Erythroblast (primary cell): Measurements from ENCODE around the gene CFAP20.
A peak's percentile ranks its signal among the peaks of the same experiment; 100 is the strongest.

Source experiments
- DNase-seq, 2 experiments: peaks; one replicate each; lab custom pipeline; 2025; lab: John Stamatoyannopoulos, UW
- GATA1 ChIP-seq: IDR thresholded peaks from 2 replicates; pipeline ENCODE4 v1.6.1; 2011; ENCODE audit warnings: low read depth, mild to moderate bottlenecking, control low read depth, low read length, moderate library complexity
- POLR2A ChIP-seq: IDR thresholded peaks from 2 replicates; pipeline ENCODE4 v1.6.1; 2011; ENCODE audit warnings: mild to moderate bottlenecking, low read length

CFAP20 gene

GRCh38 chr16:58137581-58137980 lies 8.4 kb upstream of the CFAP20 start:
- no peak for DNase-seq
- no peak for TF ChIP-seq POLR2A
- no peak for TF ChIP-seq GATA1

- no peak for TF ChIP-seq POLR2A
- TF ChIP-seq GATA1: no peak
- peak; percentile 69 for DNase-seq
Observed at GRCh38 chr16:58128711-58129096, 477 bp downstream of the CFAP20 start.

- DNase-seq: peak; percentile 32 to 52
- TF ChIP-seq POLR2A: no peak
- no peak for TF ChIP-seq GATA1
Observed at GRCh38 chr16:58128181-58128631, 975 bp downstream of the CFAP20 start.

GRCh38 chr16:58127634-58128033 lies 1.5 kb downstream of the CFAP20 start:
- no peak for TF ChIP-seq POLR2A
- no peak for TF ChIP-seq GATA1
- DNase-seq: peak; percentile 32 to 36

GRCh38 chr16:58127033-58127556 lies 2.1 kb downstream of the CFAP20 start:
- DNase-seq: peak; percentile 58 to 70

GRCh38 chr16:58126451-58126961 lies 2.7 kb downstream of the CFAP20 start:
- TF ChIP-seq POLR2A (no peak), GATA1 (no peak)
- DNase-seq: no peak

More at GRCh38 chr16:58127033-58127556, 2.1 kb downstream of the CFAP20 start:
- no peak for TF ChIP-seq GATA1
- TF ChIP-seq POLR2A: no peak

- TF ChIP-seq GATA1: no peak
- TF ChIP-seq POLR2A: no peak
- DNase-seq: peak; percentile 13 to 20
Observed at GRCh38 chr16:58125781-58126335, 3.3 kb downstream of the CFAP20 start.

- DNase-seq: no peak
- TF ChIP-seq POLR2A (no peak), GATA1 (no peak)
Observed at GRCh38 chr16:58125041-58125440, 4.1 kb downstream of the CFAP20 start.

- no peak for DNase-seq
- TF ChIP-seq GATA1 (no peak), POLR2A (no peak)
Observed at GRCh38 chr16:58124601-58124915, 4.6 kb downstream of the CFAP20 start.

- no peak for TF ChIP-seq POLR2A
- TF ChIP-seq GATA1: no peak
- no peak for DNase-seq
Observed at GRCh38 chr16:58123896-58124600, 5.1 kb downstream of the CFAP20 start.

- no peak for TF ChIP-seq POLR2A
- TF ChIP-seq GATA1: no peak
Observed at GRCh38 chr16:58121132-58121531, 8.0 kb downstream of the CFAP20 start.

GRCh38 chr16:58120234-58120633 lies 8.9 kb downstream of the CFAP20 start:
- DNase-seq: peak in 1 of 2 experiments; percentile 13
- no peak for TF ChIP-seq POLR2A
- TF ChIP-seq GATA1: no peak

More at GRCh38 chr16:58121132-58121531, 8.0 kb downstream of the CFAP20 start:
- DNase-seq: no peak

GRCh38 chr16:58119509-58119845 lies 9.7 kb downstream of the CFAP20 start:
- DNase-seq: no peak

GRCh38 chr16:58118801-58119508 lies 10.2 kb downstream of the CFAP20 start:
- TF ChIP-seq POLR2A (no peak), GATA1 (no peak)
- no peak for DNase-seq

More at GRCh38 chr16:58119509-58119845, 9.7 kb downstream of the CFAP20 start:
- TF ChIP-seq POLR2A (no peak), GATA1 (no peak)
